Breast epithelium (tissue), 4 donors: Measurements from ENCODE around the gene TMEM131. TPM values are rescaled to one million over a fixed set of nuclear protein-coding genes. Genes with fewer than 3 reads are reported as not detected.

Experiments used
- DNase-seq, 2 donors: peaks; one replicate each; pipeline ENCODE4 v3.0.0-alpha.2; 2019; ENCODE audit warnings: low spot score in 2 of 2
- H3K27ac ChIP-seq, 2 donors: fragments of 200-600 bp; sonication (generic) in 1 of 2; one replicate each; pipeline ENCODE4 v1.5.1; 2016 to 2019; ENCODE audit warnings: mild to moderate bottlenecking in 1 of 2
- H3K27me3 ChIP-seq, 2 donors: fragments of 200-600 bp; sonication (generic) in 1 of 2; one replicate each; pipeline versions ENCODE4 v1.5.1 to v1.6.0; 2017 to 2019; ENCODE audit warnings: control low read depth in 1 of 2, mild to moderate bottlenecking in 1 of 2
- H3K36me3 ChIP-seq: fragments of 200-600 bp; one replicate; pipeline ENCODE4 v1.5.1; 2019
- H3K4me1 ChIP-seq, 2 donors: fragments of 200-600 bp; sonication (generic); one replicate each; pipeline ENCODE4 v1.5.1; 2016 to 2019; ENCODE audit warnings: control low read depth in 1 of 2
- H3K4me3 ChIP-seq, 3 donors: fragments of 200-600 bp; sonication (generic); 1 replicate in 2 of 3; 2 replicates in 1 of 3; pipeline ENCODE4 v1.5.1; 2016 to 2019; ENCODE audit warnings: mild to moderate bottlenecking in 3 of 3, moderate library complexity in 2 of 3
- H3K9me3 ChIP-seq, 2 donors: fragments of 200-600 bp; sonication (generic) in 1 of 2; one replicate each; pipeline ENCODE4 v1.5.1; 2016 to 2019; ENCODE audit warnings: control low read depth in 1 of 2
- POLR2A ChIP-seq: fragments of 450-650 bp; IDR thresholded peaks from one replicate; pipeline ENCODE4 v1.6.1; 2016; ENCODE audit warnings: antibody characterized with exemption, mild to moderate bottlenecking, moderate library complexity
- POLR2AphosphoS5 ChIP-seq, 3 donors: sonication (generic); formaldehyde crosslinking; IDR thresholded peaks; one replicate each; pipeline ENCODE4 v1.6.1; 2017; ENCODE audit warnings: antibody characterized with exemption in 3 of 3
- intact Hi-C: fragments of 100-400 bp; cut with DNase I; formaldehyde crosslinking; loops from one replicate; pipeline ENCODE4 v1.15.1; 2023; ENCODE audit warnings: low total_unique reads
- total RNA-seq, 3 donors: library from RNA; depleted of rRNA; stranded (reverse); fragments of >200 nt; gene quantifications; one replicate each; pipeline ENCODE4 v1.1.0, GENCODE V29; 2016
- TF ChIP-seq, protein P1 (sequence below), 3 donors: fragments of 450-650 bp; IDR thresholded peaks; one replicate each; pipeline ENCODE4 v1.5.1; 2016 to 2017; ENCODE audit warnings: antibody characterized with exemption in 3 of 3, mild to moderate bottlenecking in 3 of 3, moderate library complexity in 3 of 3

Gene TMEM131
- total RNA-seq, 3 donors from 2014 or later = 30.6 to 47.4 (median 41.3) TPM

DNA sequence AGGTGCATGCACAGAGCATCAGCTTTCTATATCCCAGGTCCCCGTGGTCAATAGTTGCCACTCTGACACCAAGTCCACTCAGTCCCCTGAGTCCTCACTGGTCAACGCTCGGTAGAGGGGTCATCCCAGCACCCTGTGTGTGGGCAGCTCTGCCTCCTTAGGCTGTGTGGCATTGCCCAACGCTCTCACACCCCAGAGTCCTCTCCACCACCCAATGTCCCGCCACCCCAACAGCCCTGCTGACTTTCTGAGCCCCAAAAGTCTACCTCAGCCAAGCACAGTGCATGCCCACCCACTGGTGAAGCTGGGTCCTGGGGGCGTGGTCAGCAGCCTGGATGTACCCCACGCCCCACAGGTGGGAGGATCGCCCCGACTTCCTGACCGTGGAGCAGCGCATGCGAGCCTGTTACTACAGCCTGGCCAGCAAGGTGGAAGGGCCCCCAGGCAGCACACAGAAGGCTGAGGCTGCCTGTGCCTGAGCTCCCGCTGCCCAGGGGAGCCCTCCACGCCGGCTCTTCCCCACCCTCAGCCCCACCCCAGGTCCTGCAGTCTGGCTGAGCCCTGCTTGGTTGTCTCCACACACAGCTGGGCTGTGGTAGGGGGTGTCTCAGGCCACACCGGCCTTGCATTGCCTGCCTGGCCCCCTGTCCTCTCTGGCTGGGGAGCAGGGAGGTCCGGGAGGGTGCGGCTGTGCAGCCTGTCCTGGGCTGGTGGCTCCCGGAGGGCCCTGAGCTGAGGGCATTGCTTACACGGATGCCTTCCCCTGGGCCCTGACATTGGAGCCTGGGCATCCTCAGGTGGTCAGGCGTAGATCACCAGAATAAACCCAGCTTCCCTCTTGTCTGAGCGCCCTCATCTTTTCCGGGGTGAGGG, 256.5 kb downstream of the TMEM131 start:
- H3K27me3 ChIP-seq = peaks cover 0 to 8% of the 10 kb centered on the region in 2 donors
- no peak for TF ChIP-seq POLR2AphosphoS5 (IDR thresholded peaks at IDR 0.05)
- TF ChIP-seq, protein P1, sequence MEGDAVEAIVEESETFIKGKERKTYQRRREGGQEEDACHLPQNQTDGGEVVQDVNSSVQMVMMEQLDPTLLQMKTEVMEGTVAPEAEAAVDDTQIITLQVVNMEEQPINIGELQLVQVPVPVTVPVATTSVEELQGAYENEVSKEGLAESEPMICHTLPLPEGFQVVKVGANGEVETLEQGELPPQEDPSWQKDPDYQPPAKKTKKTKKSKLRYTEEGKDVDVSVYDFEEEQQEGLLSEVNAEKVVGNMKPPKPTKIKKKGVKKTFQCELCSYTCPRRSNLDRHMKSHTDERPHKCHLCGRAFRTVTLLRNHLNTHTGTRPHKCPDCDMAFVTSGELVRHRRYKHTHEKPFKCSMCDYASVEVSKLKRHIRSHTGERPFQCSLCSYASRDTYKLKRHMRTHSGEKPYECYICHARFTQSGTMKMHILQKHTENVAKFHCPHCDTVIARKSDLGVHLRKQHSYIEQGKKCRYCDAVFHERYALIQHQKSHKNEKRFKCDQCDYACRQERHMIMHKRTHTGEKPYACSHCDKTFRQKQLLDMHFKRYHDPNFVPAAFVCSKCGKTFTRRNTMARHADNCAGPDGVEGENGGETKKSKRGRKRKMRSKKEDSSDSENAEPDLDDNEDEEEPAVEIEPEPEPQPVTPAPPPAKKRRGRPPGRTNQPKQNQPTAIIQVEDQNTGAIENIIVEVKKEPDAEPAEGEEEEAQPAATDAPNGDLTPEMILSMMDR (IDR thresholded peaks at IDR 0.05) = no peak
- no peak for TF ChIP-seq POLR2A
- no peak overlapping the region for H3K27ac ChIP-seq
- H3K4me1 ChIP-seq = no peaks in the 10 kb centered on the region
- no peak for DNase-seq
- intact Hi-C loops = no loop called here
- no peaks in the 10 kb centered on the region for H3K9me3 ChIP-seq
- H3K4me3 ChIP-seq = no peak overlapping the region
- H3K36me3 ChIP-seq = no peaks in the 10 kb centered on the region

DNA sequence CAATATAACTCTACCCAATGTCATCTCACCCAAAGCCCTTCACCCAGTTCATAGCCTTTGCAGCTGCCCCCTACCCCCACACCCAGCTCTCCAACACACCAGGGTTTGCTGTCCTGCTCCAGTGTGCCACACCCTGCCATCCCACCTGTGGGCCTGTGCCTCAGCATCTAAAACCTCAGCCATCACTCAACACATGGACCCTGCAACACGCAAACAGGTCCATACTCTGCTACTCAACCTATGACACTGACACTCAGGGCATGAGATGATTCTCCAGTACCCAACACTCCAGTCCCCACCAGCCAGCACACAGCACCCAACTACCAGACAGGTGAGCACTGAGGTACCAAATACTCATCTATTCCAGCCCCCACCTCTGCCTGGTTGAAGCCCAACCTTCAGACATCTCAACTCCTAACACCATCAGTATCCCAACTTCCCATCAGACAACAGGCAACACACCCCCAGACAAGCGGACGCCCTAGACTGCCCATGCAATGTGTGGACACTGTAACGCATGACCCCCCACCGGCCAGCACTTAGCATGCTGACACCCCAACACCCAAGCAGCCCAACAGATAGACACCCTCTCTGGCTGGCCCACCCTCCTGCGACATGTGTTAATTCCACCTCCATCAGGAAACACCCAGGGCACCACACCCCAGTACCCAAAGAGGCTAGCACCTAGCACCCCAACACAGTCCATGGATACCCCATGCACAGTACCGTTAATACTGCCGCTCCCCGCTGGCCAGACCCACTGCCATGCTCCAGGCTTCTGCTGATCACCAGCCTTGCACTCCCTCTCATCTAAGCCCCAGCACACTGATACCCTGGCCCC, 257.3 kb downstream of the TMEM131 start:
- H3K4me3 ChIP-seq = no peak overlapping the region
- H3K27ac ChIP-seq = no peak overlapping the region
- TF ChIP-seq POLR2AphosphoS5 (IDR thresholded peaks at IDR 0.05) (no peak), POLR2A (no peak)
- TF ChIP-seq, protein P1 (IDR thresholded peaks at IDR 0.05) = no peak
- H3K9me3 ChIP-seq = no peaks in the 10 kb centered on the region
- no peak for DNase-seq
- intact Hi-C loops = no loop called here
- peaks cover 0 to 8% of the 10 kb centered on the region in 2 donors for H3K27me3 ChIP-seq
- H3K36me3 ChIP-seq = no peaks in the 10 kb centered on the region
- H3K4me1 ChIP-seq = no peaks in the 10 kb centered on the region

DNA sequence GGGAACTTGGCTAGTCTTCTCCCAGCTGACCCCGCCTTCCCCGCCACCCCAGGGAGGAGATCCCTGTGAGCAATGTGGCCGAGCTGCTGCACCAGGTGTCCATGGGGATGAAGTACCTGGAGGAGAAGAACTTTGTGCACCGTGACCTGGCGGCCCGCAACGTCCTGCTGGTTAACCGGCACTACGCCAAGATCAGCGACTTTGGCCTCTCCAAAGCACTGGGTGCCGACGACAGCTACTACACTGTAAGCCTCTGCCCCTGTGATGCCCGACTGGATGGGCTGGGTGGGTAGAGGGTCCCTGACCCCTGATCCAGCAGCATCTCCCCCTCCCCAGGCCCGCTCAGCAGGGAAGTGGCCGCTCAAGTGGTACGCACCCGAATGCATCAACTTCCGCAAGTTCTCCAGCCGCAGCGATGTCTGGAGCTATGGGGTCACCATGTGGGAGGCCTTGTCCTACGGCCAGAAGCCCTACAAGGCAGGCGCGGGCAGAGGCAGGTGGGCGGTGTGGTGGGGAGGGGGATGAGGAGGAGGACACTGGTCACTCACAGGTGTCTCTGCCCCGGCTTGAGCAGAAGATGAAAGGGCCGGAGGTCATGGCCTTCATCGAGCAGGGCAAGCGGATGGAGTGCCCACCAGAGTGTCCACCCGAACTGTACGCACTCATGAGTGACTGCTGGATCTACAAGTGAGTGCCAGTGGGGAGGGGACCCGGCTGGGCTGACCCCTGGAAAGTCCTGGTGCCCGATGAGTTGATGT, 258.1 kb downstream of the TMEM131 start:
- Histone ChIP-seq H3K9me3 (no peaks in the 10 kb centered on the region), H3K4me3 (no peak overlapping the region), H3K27ac (no peak overlapping the region), H3K36me3 (no peaks in the 10 kb centered on the region), H3K4me1 (no peaks in the 10 kb centered on the region), H3K27me3 (peaks cover 0 to 8% of the 10 kb centered on the region in 2 donors)
- intact Hi-C loops = no loop called here
- TF ChIP-seq, protein P1 (IDR thresholded peaks at IDR 0.05) = no peak
- TF ChIP-seq POLR2A (no peak), POLR2AphosphoS5 (IDR thresholded peaks at IDR 0.05) (no peak)
- no peak for DNase-seq

DNA sequence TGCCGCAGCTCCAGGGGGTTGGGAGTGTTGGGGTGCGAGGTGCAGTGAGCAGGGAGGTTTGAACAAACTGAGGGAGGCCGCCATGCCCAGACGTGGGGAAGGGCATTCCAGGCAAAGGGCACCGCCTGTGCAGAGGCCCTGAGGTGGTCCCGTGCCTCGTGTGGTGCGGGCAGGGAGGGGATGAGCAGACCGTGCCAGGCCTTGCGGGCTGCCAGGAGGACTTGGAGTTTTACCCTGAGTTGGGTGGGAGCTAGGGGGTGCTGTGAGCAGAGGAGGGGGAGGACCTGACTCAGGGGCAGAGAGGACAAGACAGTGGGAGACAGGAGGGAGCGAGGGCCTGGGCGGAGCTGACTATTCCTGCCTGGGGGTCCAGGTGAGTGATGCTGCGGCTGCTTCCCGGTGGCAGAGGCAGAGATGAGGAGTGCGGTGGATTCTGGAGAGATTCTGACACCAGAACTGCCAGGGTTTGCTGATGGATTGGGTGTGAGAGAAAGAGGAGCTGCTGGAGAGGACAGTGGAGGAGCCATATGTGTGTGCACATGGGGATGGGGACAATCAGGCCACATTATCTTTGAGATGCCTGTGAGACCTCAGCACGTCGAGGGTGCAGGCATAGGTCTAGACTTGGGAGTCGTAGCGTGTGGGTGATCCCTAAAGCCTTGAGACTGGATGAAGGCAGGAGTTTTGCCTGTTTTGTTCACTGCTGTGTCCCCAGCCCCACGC, 259.0 kb downstream of the TMEM131 start:
- Histone ChIP-seq H3K27me3 (peaks cover 0 to 8% of the 10 kb centered on the region in 2 donors), H3K36me3 (no peaks in the 10 kb centered on the region), H3K27ac (no peak overlapping the region), H3K4me1 (no peaks in the 10 kb centered on the region), H3K9me3 (no peaks in the 10 kb centered on the region), H3K4me3 (no peak overlapping the region)
- TF ChIP-seq POLR2A (no peak), POLR2AphosphoS5 (IDR thresholded peaks at IDR 0.05) (no peak)
- TF ChIP-seq, protein P1 (IDR thresholded peaks at IDR 0.05) = no peak
- intact Hi-C loops = no loop called here
- no peak for DNase-seq
